AML-193 (cell line): ENCODE results near the gene SCN7A.
A peak's percentile ranks its signal among the peaks of the same experiment; 100 is the strongest.
"Not testable (repeated sequence)": the region's sequence is repeated elsewhere in the genome, so short reads cannot be mapped to it uniquely, and the experiment has no call there.

Source experiments
- DNase-seq, 2 experiments: peaks; one replicate each; lab custom pipeline; 2025; lab: John Stamatoyannopoulos, UW

The SCN7A gene

GRCh38 chr2:166494140-166494624 lies at the start of gene SCN7A:
Gene SCN7A, minus strand, starts transcription at chr2:166494249. Its CDS starts 16,553 bp downstream, at chr2:166477696.
- DNase-seq: no peak

DNA sequence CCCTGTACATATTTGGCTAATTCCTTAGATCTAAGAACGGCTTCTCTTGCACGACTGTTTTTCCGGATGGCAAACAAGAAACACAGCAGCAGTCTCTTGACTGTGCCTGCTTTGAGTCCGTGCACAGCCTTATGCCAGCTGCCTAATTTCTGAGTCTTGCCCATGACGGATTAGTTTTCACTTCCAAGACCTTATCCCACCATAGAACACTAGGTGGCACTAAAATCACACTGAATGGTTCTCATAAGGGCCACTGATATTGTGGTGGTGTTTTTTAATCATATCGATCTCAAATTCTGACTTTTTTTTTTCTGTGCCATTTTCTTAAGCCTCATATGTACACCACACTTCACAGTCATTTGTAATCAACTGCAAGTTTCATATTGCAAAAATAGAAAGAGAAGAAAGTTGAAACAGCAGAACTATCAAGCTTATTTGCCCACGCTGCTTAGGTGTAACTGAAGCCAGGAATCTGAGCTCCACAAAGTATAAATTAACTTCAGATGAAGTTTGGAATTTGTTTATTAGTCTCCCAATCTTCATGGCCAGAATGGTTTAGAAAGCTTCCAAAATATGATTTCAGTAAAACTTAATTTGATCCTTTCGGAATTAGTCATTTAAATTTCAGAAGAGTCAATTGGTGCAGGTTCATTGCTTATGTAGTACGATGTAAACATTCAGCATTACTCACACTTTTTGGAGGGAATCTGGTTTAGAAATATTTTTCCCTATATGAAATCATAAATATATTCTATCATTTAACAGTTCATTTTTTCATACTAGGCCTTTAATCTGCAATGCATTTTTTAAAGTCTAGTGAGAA lies 45.5 kb upstream of the SCN7A start:
- peak; percentile 20 to 23 for DNase-seq

DNA sequence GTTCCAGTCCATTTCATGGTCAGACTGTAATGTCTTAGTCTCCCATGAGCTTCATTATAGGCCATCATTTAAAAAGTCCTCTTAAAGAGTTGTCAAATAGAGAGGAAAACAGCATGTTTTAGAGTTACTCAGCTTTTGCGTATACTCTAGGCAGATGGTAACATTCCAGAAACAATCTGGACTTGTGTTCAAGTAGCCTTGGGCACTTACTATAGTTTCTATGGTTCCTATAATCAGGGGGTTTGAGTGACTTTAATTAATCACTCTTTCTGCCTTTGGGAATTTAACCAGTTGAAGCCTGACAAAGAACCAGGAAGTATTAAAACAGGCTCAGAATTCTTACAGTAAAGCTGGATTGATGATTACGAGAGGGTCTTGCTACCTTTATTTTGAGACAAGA lies 42.1 kb upstream of the SCN7A start:
- no peak for DNase-seq

DNA sequence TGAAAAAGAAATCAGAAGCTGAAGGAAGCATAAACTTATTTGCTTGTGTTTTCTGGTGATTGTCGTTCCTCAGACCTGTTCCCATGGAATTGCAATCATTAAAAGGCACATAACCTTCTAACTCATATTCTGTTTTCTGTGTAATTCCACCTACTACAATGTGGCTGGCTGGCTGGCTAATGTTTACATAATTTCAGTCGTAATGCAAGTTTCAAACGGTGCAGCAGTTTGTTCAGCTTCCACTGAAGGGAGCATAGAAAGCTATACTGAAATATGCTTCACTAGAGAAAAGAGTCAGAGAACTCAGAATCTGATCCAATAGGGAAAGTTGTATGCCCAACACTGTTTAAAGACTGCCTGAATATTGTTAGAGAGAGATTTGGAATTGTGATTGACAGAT lies 27.1 kb upstream of the SCN7A start:
- DNase-seq: no peak

- no peak for DNase-seq
Measured at GRCh38 chr2:166520604-166521003, 26.6 kb upstream of the SCN7A start.

- DNase-seq: no peak
Measured at GRCh38 chr2:166519391-166519962, 25.4 kb upstream of the SCN7A start.

DNA sequence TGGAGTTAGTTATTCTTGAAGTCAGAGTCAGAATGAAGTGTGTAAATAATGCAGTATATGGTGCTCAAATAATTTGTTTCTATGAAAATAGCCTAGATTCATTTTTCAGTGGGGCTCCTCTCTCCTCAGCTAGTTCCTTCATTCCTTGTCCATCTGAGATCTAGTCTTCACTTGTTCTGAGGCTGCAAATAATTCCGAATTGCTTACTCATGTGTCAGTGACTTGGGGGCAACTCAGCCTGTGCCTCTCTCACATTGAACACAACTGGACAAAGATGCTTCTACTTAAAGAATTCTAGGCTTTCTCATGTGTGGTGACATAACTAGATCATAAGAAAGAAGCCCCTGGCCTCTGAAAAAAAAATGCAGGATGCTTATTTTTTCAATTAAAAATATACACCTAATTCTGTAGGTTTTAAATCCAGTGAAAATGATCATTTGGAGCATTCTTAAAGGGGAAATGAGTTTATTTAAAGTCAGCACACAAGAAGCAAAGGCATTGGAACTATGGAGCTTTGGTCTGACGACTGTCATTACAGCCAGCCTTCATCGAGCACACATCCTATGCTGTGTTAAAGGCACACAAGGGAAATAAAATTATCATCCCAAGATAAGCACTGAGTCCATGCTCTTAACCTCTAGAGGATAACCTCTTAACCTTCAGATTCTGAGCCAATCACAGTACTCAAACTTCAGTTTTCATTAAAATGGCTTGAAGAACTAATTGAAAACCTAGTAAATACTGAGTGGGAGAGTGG lies 24.8 kb upstream of the SCN7A start:
- DNase-seq: no peak

- no peak for DNase-seq
Measured at GRCh38 chr2:166517533-166518061, 23.5 kb upstream of the SCN7A start.

GRCh38 chr2:166516712-166517303 lies 22.8 kb upstream of the SCN7A start:
- peak; percentile 38 to 46 for DNase-seq

DNA sequence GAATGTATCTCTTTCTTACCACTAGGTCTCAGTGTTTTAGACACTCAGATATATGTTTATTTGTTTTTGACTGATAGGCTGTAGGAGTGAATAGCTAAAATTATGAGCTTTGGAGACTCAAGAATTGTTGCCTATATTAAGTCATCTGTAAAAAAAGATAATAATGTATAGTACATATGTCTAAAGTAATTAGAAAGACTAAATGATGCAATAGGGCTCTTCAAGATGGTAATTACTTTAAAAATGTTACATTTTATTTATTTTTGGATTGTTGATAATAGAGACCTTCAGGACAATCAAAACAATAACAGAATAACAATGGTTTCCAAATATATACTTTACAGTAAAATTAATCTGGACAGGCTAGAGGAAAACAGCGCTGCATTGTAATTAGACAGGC lies 19.9 kb upstream of the SCN7A start:
- DNase-seq: no peak

DNA sequence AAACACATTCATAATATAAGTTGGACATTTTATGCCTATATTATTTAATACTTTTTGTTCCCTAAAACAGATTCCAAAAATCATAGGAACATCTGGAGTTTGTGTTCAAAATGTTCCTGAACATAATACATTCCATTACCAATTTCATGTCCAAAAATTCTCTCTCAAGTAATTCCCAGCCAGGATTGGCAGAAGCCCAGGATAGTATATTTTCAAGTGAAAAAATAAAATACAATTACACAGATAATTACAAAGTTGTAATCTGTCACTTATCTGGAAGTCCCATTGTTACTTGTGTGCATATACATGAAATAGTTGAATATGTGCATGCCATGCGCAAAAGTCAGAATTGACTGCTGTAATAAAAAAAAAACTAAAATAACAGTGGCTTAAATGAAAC lies 5.2 kb upstream of the SCN7A start:
- DNase-seq: no peak

GRCh38 chr2:166491461-166491860 lies 2.6 kb downstream of the SCN7A start:
- DNase-seq: no peak

DNA sequence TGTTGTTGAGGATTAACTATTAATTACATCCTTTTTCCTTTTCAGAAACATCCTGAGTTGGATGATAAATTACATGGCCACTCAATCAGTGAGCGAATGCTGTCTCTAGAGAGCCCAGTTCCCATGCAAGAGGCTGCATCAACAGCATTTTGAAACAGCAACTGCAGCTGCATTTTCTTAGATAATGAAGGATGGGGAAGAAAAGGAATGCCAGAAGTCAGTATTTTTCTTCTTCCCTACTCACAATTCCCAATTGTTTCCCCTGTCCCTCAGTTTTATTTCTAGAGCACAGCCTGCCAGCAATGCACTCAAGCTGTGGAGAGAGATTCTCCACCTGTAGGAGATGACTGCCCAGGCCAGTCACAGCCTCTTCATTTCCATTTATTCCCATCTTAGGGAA lies 6.9 kb downstream of the SCN7A start:
- DNase-seq: no peak

DNA sequence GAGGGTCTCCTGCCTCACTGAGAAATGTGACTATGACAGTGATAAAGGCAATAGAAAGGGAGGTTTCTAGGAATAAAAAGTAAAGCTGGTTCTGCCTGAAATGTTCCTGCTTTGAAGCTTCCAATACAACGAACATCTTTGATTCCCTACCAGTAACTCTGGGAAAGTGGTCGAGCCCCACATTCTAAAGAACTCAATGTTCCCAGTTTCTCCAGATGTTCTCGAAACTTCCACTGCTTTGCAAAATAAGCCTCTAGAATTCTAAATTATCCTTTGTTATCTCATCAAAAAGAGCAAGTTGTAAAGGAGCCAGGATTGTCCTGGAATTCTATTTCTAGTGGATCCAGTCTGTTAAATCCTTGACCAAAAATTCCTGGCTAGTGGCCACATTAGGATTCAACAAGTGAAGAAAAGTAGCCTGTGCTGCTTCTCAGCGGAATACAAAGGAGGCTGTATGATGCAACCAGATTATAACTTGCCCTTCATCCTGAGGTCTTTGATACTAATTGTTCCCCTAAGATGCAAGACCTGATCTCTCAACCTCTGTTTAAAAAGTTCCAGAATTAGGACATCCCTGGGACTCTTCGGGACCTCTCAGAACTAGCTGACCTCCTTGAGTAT lies 8.4 kb downstream of the SCN7A start:
- DNase-seq: no peak

GRCh38 chr2:166472332-166472731 lies 21.7 kb downstream of the SCN7A start:
- DNase-seq: no peak

DNA sequence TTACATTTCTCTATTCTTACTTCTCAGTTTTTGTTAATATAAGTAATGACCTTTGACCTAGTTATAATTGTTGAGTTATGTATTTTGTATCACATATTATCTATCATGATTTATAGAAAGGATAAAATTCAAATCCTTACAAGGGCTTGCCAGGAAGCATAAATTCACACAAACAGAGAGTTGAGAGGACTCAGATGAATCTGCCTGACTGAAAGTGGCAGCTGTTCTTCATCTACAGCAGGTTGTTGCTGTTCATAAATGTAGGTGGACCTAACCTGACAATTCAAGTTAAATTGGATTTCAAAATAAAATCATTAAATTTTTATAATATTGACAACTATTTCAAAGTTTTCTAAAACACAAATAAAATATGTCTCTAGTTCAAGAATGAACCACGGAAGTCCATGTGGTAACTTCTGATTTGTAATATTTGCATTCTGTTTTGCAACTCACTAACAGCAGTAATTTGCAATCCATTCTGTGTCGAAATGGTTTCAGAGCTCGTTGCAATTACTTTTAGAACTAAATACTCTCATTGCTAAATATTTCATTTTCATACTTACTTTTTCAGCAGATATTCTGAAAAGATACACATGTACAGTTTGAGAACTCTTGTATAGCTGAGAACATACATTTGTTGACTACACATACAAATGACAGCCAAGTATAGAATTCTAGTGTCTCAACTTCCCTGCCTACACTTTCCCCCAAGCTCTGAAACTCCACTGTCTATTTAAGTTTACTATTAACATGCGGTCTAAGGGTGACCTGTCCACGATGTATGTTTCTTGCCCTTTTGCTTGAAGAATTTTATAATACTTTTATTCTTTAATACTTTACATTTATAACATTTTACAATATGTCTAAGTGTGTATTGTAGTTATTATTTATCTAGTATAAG lies 25.7 kb downstream of the SCN7A start:
- DNase-seq: peak; percentile 86 to 90

DNA sequence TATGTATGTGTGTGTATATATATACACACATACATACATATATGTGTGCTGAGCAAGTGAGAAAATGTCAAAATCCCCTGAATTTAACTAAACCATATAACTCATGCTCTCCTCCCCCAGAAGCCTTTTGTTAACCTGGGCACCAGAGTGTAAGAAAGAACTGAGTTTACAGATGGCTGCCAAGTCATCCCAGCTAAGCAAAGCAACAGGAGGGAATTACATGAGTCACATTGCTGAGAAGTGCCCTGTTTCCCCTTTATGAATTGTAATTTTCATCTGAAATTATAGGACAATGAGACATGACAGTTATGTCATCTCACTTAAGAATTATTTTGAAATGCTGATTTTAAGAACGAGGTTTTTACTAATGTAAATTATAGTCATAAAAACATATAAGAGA lies 29.9 kb downstream of the SCN7A start:
- DNase-seq: no peak

DNA sequence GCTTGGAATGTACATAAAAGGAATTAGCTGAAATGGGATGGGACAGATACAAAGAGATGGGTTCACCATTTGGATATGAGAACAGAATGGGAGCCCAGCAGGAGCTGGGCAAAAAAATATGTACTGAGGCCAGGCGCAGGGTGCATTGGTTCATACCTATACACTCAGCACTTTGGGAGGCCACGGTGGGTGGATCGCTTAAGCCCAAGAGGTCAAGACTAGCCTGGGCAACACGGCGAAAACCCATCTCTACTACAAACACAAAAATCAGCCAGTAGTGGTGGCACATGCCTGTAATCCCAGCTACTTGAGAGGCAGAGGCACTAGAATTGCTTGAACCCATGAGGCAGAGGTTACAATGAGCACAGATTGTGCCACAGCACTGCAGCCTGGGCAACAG lies 30.4 kb downstream of the SCN7A start:
- DNase-seq: no peak

DNA sequence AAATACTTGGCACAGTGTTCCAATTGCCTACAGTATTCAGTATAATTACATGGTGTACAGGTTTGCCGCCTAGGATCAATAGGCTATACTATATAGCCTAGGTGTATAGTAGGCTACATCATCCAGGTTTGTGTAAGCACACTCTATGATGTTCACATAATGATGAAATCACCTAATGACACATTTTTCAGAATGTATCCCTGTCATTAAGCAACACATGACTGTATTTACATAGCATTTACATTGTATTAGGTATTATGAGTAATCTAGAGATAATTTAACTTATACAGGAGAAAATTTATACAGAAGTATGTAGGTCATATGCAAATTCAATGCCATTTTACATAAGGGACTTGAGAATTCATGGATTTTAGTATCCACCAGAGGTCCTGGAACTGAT lies 35.4 kb downstream of the SCN7A start:
- DNase-seq: no peak

GRCh38 chr2:166455823-166456222 lies 38.2 kb downstream of the SCN7A start:
- not testable (repeated sequence) for DNase-seq
